NCI-H1105 (cell line): ENCODE measurements around the gene RPTOR.
"Not testable (repeated sequence)": the region's sequence is repeated elsewhere in the genome, so short reads cannot be mapped to it uniquely, and the experiment has no call there.

Experiments used
- DNase-seq: peaks from one replicate; lab custom pipeline; 2025; lab: John Stamatoyannopoulos, UW

RPTOR gene

GRCh38 chr17:80799538-80800480, 255.2 kb downstream of the RPTOR start:
- no peak for DNase-seq

GRCh38 chr17:80800481-80801391, 256.1 kb downstream of the RPTOR start:
- DNase-seq: no peak

- no peak for DNase-seq
These were observed 258.2 kb downstream of the RPTOR start for GRCh38 chr17:80802626-80803450.

- no peak for DNase-seq
These were observed 259.1 kb downstream of the RPTOR start for GRCh38 chr17:80803451-80804428.

GRCh38 chr17:80804466-80804865, 259.8 kb downstream of the RPTOR start:
- no peak for DNase-seq

- DNase-seq: no peak
These were observed 260.6 kb downstream of the RPTOR start for GRCh38 chr17:80805032-80805751.

GRCh38 chr17:80807014-80807413, 262.4 kb downstream of the RPTOR start:
- no peak for DNase-seq

- no peak for DNase-seq
These were observed 263.2 kb downstream of the RPTOR start for GRCh38 chr17:80807882-80808281.

- DNase-seq: no peak
These were observed 266.8 kb downstream of the RPTOR start for GRCh38 chr17:80811181-80812105.

GRCh38 chr17:80812362-80813088, 267.9 kb downstream of the RPTOR start:
- no peak for DNase-seq

GRCh38 chr17:80813318-80813717, 268.7 kb downstream of the RPTOR start:
- DNase-seq: no peak

GRCh38 chr17:80814491-80814890, 269.9 kb downstream of the RPTOR start:
- DNase-seq: no peak

GRCh38 chr17:80815151-80815681, 270.6 kb downstream of the RPTOR start:
- DNase-seq: no peak

- DNase-seq: not testable (repeated sequence)
These were observed 271.1 kb downstream of the RPTOR start for GRCh38 chr17:80815718-80816117.

- no peak for DNase-seq
These were observed 271.8 kb downstream of the RPTOR start for GRCh38 chr17:80816241-80817103.

GRCh38 chr17:80817321-80817845, 272.7 kb downstream of the RPTOR start:
- no peak for DNase-seq

- DNase-seq: no peak
These were observed 273.2 kb downstream of the RPTOR start for GRCh38 chr17:80817861-80818260.
